Right lobe of liver (tissue), 6 donors: ENCODE results near the gene NDUFS7. TPM values are rescaled to one million over a fixed set of nuclear protein-coding genes. Genes with fewer than 3 reads are reported as not detected.

ENCODE experiments used
- ATAC-seq, 4 donors: fragments of 200-7000 bp; cut with Tn5 transposase; one replicate each; pipeline ENCODE4 v1.9.1; 2020; ENCODE audit warnings: mild to moderate bottlenecking in 4 of 4, moderate library complexity in 4 of 4
- DNase-seq, 3 donors: peaks; one replicate each; pipeline ENCODE4 v3.0.0-alpha.2; 2020
- H3K27ac ChIP-seq, 3 donors: fragments of 200-600 bp; one replicate each; pipeline ENCODE4 v1.8.0; 2022
- H3K27me3 ChIP-seq, 2 donors: fragments of 200-600 bp; one replicate each; pipeline ENCODE4 v1.8.0; 2022
- H3K36me3 ChIP-seq, 4 donors: fragments of 200-600 bp; sonication (generic) in 1 of 4; one replicate each; pipeline versions ENCODE4 v1.5.1 to v1.8.0; 2017 to 2022; ENCODE audit warnings: control low read depth in 1 of 4
- H3K4me1 ChIP-seq, 4 donors: fragments of 200-600 bp; sonication (generic) in 1 of 4; one replicate each; pipeline versions ENCODE4 v1.5.1 to v1.8.0; 2017 to 2022; ENCODE audit warnings: control low read depth in 1 of 4
- H3K4me3 ChIP-seq, 3 donors: fragments of 200-600 bp; one replicate each; pipeline ENCODE4 v1.8.0; 2022
- H3K9me3 ChIP-seq, 4 donors: fragments of 200-600 bp; sonication (generic) in 1 of 4; one replicate each; pipeline versions ENCODE4 v1.5.1 to v1.8.0; 2017 to 2022; ENCODE audit warnings: control low read depth in 1 of 4
- POLR2A ChIP-seq: fragments of 450-650 bp; IDR thresholded peaks from one replicate; pipeline ENCODE4 v1.6.1; 2017; ENCODE audit warnings: antibody characterized with exemption, mild to moderate bottlenecking
- WGBS: methylation state at CpG from one replicate; pipeline ENCODE4 v1.1.6; 2018; ENCODE audit warnings: low coverage, low lambda C conversion rate; ENCODE audit not compliant: insufficient coverage; ENCODE audit errors: missing lambda C conversion rate; 5-methylcytosine and 5-hydroxymethylcytosine counted together
- intact Hi-C, 2 donors: fragments of 100-400 bp; cut with DNase I; formaldehyde crosslinking; loops; one replicate each; pipeline versions ENCODE4 v1.11.2 to v1.14.1; 2022
- total RNA-seq, 6 experiments: library from RNA; depleted of rRNA in 2 of 6; stranded (reverse); fragments of >200 nt in 2 of 6; fragmentation: NEBNext Ultra II Directional in 3 of 6; extraction: Animal tissue kit (Norgen Biotek cat#: 25700) in 3 of 6; gene quantifications; one replicate each; pipeline versions ENCODE4 v1.1.0 to v1.2.4, GENCODE V29; 2016 to 2023
- TF ChIP-seq, protein P1 (sequence below), 4 donors: fragments of 200-600 bp in 3 of 4; fragments of 450-650 bp in 1 of 4; IDR thresholded peaks; one replicate each; pipeline versions ENCODE4 v1.5.1 to v1.8.0; 2016 to 2022; ENCODE audit warnings: antibody characterized with exemption in 4 of 4, mild to moderate bottlenecking in 2 of 4
- donor health status: DM: no; HTN: yes; CAD: no.
- donor health status: DM: no; HTN: no; CAD: no.
- donor health status: DM: no; HTN: no; CAD: no.
- donor health status: DM: no; HTN: yes; CAD: no.
- donor health status: DM: no; HTN: yes; CAD: no.

NDUFS7 gene
- total RNA-seq, 6 experiments from 2014 or later = 70.1 to 210 (median 85.0) TPM

DNA sequence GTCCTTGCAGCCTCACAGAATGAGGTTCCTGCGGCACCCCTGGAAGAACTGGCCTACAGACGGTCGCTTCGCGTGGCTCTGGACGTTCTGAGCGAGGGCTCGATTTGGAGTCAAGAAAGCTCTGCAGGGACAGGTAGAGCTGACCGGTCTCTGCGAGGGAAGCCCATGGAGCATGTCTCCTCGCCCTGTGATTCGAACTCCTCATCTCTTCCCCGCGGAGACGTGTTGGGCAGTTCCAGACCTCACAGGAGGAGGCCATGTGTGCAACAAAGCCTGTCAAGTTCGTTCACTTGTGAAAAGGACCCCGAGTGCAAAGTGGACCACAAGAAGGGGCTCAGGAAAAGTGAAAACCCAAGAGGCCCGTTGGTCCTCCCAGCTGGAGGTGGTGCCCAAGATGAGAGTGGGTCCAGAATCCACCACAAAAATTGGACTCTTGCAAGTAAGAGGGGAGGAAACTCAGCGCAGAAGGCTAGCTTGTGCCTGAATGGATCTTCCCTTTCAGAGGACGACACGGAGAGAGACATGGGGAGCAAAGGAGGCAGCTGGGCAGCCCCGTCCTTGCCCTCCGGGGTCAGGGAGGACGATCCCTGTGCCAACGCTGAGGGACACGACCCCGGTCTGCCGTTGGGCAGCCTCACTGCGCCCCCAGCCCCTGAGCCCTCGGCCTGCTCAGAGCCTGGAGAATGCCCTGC is 23.4 kb upstream of the NDUFS7 start:
- H3K27ac ChIP-seq = peak overlapping the region in 1 of 3 donors; percentile 15
- WGBS = 92% methylated on average over 3 of the region's 30 CpGs
- peaks cover 0 to 71% (median 32%) of the 10 kb centered on the region in 4 donors for H3K36me3 ChIP-seq
- TF ChIP-seq, protein P1, sequence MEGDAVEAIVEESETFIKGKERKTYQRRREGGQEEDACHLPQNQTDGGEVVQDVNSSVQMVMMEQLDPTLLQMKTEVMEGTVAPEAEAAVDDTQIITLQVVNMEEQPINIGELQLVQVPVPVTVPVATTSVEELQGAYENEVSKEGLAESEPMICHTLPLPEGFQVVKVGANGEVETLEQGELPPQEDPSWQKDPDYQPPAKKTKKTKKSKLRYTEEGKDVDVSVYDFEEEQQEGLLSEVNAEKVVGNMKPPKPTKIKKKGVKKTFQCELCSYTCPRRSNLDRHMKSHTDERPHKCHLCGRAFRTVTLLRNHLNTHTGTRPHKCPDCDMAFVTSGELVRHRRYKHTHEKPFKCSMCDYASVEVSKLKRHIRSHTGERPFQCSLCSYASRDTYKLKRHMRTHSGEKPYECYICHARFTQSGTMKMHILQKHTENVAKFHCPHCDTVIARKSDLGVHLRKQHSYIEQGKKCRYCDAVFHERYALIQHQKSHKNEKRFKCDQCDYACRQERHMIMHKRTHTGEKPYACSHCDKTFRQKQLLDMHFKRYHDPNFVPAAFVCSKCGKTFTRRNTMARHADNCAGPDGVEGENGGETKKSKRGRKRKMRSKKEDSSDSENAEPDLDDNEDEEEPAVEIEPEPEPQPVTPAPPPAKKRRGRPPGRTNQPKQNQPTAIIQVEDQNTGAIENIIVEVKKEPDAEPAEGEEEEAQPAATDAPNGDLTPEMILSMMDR (IDR thresholded peaks at IDR 0.05) = no peak
- TF ChIP-seq POLR2A = no peak
- H3K4me3 ChIP-seq = no peak overlapping the region
- peaks cover 0 to 20% (median 3%) of the 10 kb centered on the region in 4 donors for H3K4me1 ChIP-seq
- no peaks in the 10 kb centered on the region for H3K9me3 ChIP-seq
- ATAC-seq (no peak), DNase-seq (no peak)
- H3K27me3 ChIP-seq = no peaks in the 10 kb centered on the region
- intact Hi-C loops = loop anchor here in 1 of 2 donors (10.0 kb wide), 1 partner anchor 65 kb away; no protein-coding TSS in a partner anchor

- 55% methylated on average over 19 of the region's 31 CpGs for WGBS
- TF ChIP-seq POLR2A = no peak
- TF ChIP-seq, protein P1 (IDR thresholded peaks at IDR 0.05) = no peak
- Histone ChIP-seq H3K27ac (peak overlapping the region in 1 of 3 donors; percentile 15), H3K4me3 (no peak overlapping the region), H3K36me3 (peaks cover 0 to 78% (median 33%) of the 10 kb centered on the region in 4 donors), H3K27me3 (no peaks in the 10 kb centered on the region), H3K4me1 (peaks cover 0 to 17% (median 3%) of the 10 kb centered on the region in 4 donors), H3K9me3 (no peaks in the 10 kb centered on the region)
- peak; percentile 29 to 85 (median 33) for ATAC-seq
- peak in 2 of 3 donors; percentile 78 to 82 for DNase-seq
- intact Hi-C loops = loop anchor here in 1 of 2 donors (10.0 kb wide), 1 partner anchor 66 kb away; no protein-coding TSS in a partner anchor
Observed at GRCh38 chr19:1360818-1361461, 22.8 kb upstream of the NDUFS7 start.

DNA sequence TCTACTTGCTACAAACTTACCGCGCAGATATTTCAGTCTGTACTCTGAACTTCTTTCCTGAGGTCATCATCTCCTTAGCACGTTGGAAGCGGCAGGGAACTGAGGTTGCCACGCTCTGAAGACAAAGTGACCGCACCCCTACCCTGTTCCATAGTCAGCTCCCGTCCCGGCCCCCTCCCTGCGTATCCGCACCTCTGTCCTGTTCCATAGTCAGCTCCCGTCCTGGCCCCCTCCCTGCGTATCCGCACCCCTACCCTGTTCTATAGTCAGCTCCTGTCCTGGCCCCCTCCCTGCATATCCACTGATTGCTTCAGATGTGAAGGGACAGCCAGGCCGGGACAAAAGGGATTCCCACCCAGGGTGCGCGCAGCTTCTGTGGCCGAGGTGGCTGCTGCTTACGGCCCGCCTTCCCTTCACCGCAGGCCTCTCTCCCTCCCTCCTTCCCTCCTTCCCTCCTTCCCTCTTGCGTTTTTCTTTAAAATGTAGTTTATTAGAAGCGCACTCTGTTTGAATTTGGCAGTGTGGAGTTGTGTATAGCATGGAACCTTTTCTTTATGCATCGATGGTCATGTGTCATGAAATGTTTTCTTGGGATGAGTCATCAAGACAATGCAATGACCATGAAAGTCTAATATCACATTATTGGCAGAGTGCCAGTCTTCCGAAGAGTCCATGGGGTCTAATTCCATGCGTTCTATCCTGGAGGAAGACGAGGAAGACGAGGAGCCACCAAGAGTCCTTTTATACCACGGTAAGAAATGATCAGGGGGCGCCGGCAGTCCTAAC is 21.9 kb upstream of the NDUFS7 start:
- Histone ChIP-seq H3K9me3 (no peaks in the 10 kb centered on the region), H3K4me3 (no peak overlapping the region), H3K36me3 (peaks cover 0 to 84% (median 39%) of the 10 kb centered on the region in 4 donors), H3K4me1 (peaks cover 0 to 9% (median 1%) of the 10 kb centered on the region in 4 donors), H3K27me3 (no peaks in the 10 kb centered on the region), H3K27ac (no peak overlapping the region)
- TF ChIP-seq, protein P1 (IDR thresholded peaks at IDR 0.05) = no peak
- no peak for TF ChIP-seq POLR2A
- DNase-seq = peak in 1 of 3 donors; percentile 36
- WGBS = 70% methylated on average over 27 of the region's 30 CpGs
- ATAC-seq = peak in 2 of 4 donors; percentile 13 to 14
- intact Hi-C loops = loop anchor here in 1 of 2 donors (10.0 kb wide), 1 partner anchor 67 kb away; no protein-coding TSS in a partner anchor
